GM21526 (cell line): ENCODE measurements around the gene STEAP3.

Source experiments
- ATAC-seq: cut with Tn5 transposase; IDR thresholded peaks from one replicate; pipeline ENCODE4 v1.9.1; 2021; ENCODE audit warnings: moderate library complexity; ENCODE audit not compliant: unreplicated experiment, low FRiP score

The STEAP3 gene

GRCh38 chr2:119289093-119289492, 65.5 kb downstream of the STEAP3 start:
- ATAC-seq, result no peak

- no peak for ATAC-seq
These were observed 66.0 kb downstream of the STEAP3 start for GRCh38 chr2:119289642-119290041.

DNA sequence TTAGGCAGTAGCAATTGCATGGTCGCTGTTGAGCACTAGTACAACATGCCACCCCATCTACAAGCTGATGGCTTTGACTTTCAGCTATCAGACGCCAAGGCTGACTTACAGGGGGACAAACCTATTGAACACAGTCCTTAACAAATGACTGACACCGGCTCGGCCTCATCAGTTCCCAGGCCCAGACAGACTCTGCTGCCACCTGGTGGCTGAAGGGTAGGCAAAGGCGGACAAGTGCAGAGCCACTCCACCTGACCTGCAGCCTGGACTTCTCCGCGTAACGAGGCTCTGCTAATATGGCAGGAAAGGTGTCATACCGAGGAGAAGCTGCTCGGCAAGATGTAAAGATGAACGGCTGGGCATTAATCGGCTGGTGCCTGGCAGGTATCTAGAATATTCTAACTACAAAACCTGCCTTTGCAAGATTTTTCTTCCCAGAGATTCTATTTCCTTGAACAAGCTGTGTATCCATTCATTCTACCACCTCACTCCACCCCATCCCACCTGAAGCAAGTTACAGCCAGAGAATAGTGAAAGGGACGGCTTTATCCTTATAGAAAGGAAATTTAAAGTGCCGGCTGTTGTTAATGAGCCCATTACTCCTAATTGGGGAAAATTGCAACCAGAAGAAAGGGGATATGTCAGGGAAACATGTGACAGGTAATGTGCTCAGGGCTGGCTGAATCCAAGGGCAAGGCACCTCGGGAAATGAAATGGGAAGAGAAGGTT, 67.4 kb downstream of the STEAP3 start:
- no peak for ATAC-seq

DNA sequence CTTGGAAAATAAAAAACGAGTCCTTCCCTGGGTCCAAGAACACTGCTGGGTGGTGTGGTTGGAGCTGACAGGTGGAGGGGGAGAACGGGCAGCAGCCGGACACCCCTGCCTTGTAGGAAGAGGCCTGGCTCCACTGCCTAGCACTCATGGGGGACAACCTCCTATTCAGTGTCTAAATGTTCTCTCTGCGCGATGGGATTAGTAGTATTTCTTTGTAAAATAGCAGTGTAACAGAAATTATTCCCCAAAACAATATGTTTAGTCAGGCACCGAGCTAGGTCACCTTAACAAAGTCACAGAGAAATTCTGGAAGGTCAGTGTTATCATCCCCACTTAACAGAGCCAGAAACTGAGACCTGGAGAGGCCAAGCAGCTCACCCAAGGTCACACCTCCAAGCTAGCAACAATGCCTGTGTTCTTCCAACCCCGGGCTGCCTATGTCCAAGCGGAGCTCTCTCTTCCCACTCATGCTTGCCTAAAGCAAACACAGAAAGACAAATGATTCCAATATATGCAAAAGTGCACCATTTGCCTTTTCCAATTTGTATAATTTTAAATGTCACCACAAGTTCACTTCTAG, 68.0 kb downstream of the STEAP3 start:
- ATAC-seq, result no peak

DNA sequence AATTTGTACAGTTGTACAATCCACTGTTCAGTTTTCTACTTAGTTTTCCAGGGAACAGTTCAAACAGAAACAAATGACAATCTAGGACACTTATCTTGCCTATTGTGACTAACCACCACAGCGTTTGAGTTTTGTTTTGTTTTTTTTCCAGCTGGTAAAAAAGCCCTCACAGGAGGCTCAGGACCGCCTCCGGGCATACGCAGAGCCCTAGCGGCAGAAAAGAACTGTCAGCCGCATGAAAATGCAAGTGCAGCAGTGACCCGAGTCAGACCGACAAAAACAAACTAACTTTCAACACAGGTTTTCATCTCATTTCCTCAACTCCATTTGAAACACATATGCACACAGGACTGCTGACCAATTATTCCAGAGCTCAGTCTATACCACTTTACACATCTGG, 68.6 kb downstream of the STEAP3 start:
- no peak for ATAC-seq

GRCh38 chr2:119293254-119293653, 69.6 kb downstream of the STEAP3 start:
- ATAC-seq, result no peak

GRCh38 chr2:119293900-119294299, 70.3 kb downstream of the STEAP3 start:
- ATAC-seq, result no peak

GRCh38 chr2:119294671-119295070, 71.0 kb downstream of the STEAP3 start:
- ATAC-seq, result no peak

GRCh38 chr2:119295688-119296375, 72.2 kb downstream of the STEAP3 start:
- no peak for ATAC-seq

- ATAC-seq, result no peak
These were observed 77.8 kb downstream of the STEAP3 start for GRCh38 chr2:119301413-119301812.

GRCh38 chr2:119304847-119305246, 81.2 kb downstream of the STEAP3 start:
- ATAC-seq, result no peak

DNA sequence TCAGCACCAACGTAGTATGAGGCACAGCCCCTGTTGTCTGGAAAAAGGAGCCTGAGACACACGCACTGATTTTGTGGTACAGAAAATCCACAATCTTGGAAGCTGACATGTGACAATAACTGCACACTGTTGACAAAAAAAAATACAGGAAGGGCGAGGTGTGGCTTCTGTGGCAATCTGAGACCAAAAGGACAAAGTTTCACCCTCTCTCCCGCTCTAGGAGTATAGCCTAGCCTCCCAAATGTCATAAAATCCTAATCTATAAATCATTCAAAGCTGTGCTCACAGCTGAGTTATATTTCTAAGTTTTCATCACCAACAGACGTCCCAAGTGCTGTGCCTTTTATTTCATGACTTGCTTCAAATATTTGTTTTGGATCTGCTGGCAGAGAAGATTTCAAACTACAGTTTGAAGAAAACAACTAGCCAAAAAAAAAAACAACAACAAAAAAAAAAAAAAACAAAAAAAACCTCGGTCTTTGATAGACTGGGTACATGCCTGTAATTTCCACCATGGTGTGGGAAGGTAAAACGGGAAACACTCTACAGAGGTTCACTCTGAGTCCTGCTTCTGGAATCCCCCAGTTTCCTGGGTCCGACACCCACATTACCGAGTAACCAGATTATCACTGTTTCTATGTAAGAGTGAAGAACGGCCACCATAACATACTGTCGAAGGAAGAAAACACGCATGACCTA, 82.0 kb downstream of the STEAP3 start:
- ATAC-seq, result no peak

GRCh38 chr2:119306196-119306590, 82.6 kb downstream of the STEAP3 start:
- ATAC-seq, result no peak

DNA sequence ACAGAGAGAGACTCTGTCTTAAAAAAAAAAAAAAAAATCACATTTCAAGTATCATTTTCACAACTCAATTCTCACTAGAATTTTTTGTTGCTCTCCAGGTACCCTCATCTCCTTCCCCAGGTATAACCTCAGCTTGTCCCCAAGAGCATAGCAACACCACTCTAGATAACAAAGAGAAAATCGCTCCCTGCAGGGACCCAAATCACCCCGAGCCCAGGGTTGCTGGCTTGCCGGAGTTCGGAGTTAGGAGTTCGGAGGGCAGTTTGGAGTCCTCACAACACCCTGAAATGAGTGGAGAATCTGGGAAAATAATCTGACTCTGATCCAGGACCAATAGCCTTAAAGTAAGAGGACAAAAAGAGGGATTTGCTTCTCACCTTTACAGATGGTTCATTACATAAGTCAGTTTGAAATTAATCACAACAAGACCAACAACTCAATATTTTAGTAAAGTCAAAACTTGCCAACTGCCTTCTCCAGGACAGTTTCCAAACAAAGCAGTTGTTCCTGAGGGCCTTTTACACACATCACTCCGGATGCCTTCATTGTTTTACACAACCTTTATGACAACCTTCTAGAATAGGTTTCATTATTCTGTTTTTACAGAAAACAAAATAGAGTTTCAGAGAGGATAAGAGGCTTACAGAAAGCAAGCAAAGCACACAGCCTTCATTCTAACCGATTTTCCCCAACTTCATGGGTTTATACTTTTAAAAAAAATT, 83.9 kb downstream of the STEAP3 start:
- ATAC-seq, result no peak

- no peak for ATAC-seq
These were observed 85.2 kb downstream of the STEAP3 start for GRCh38 chr2:119308793-119309330.

- no peak for ATAC-seq
These were observed 87.7 kb downstream of the STEAP3 start for GRCh38 chr2:119311371-119311770.

DNA sequence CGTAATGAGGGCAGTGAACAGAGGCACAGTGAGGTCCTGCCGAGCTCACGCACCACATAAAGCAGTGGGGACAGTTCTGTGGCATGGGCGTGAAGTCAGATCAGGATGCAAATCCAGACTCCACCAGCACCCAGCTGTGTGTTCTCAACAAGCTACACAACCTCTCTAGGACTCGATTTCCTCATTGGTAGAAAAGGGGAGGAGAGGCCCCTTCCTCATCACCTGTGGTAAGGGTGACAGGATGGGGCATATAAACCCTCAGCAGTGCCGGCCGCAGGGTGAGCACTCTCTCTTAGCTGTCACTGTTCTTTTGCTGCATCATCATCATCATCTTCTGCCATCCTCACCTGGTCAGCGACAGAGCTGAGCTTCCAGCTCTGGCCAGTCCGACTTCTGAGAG, 88.2 kb downstream of the STEAP3 start:
- no peak for ATAC-seq
